NCI-H748 (cell line): ENCODE measurements around the gene LGALSL.

Source experiments
- DNase-seq: peaks from one replicate; lab custom pipeline; 2025; ENCODE audit not compliant: unreplicated experiment; lab: John Stamatoyannopoulos, UW

Gene LGALSL

DNA sequence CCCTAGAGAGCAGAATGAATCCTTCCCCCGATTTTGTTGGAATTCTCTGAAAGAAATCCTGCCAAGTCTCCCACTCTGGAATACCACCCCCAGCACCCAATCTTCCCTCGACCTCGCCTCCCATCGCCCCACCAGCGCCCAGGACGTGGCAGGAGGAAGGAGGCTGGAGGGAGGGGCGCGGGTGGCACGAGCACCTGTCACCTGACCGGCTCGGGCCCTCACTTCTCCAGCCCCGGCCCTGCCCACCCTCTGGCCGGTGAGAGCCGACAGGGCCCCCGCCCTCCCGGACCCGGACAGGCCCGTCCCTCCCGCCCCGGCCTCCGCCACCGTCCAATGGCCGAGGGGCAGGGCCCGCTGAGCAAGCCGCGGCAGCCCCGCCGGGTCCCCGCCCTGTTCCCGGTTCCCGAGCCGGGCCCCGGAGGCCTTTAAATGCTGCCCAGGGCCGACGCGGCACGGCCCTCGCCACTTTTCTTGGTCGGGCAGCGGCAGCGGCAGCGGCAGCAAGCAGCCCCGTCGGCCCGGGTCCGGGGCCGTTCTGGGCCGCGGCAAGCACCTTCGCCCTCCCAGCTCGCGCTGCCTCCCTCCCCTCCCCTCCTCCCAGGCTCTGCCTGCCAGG lies at the start of gene LGALSL:
Gene LGALSL (plus strand): TSS at position 393 of the 616 bp plus-strand sequence. CDS start 384 bp downstream, outside the sequence.
- DNase-seq = peak; percentile 78

DNA sequence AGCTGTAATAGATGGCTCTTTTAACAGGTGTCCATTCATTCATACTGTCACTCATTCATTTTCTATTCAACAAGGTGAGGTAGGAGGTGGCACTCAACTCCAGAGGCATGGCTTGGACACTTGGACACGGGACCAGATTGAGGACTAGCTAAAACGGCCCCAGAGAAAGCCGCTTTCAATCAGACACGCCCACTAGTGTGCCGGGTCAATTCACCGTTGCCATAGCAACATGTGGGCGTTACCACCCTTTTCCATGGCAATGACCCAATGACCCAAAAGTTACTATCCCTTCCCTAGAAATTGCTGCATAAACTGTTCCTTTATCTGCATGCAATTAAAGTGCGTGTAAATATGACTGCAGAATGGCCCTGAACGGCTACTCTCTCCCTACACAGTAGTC lies 49.2 kb upstream of the LGALSL start:
- peak; percentile 87 for DNase-seq

DNA sequence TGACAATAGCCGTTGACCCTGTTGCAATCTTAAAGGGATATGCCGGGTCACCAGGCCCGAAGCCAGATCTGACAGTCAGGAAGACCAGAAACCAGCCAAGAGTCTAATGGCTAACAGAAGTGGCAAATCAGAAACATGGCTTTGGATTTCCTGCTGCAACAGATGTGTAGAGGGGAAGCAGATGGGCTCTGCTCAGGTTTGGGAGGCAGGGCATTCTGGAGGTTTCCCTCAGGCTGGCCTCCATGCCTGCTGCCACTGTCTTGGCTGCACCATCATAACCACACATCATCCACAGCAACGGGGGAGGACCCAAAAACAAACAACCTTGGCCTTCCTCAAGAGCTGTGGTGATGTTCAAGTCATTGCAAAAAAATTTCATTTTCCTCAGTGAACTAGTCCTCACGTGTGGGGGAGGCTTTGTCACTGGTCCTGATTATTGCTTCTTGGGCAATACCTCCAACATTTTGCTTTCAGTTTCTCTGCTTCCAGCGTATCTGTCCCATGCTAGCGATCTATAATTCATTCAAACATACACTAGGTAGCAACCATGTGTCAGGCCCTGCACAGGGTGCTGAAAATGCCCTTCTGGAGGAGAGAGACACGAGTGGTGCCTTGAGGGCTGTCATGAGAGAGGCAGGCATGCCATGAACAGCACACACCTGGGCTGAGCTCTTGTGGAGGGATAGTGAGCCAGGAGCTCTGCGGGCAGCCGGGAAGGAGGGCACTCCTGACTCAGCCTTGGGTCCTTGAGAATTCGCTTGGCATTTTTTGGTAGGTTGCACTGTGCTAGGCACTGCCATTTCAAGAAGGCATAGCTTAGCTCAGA lies 48.2 kb upstream of the LGALSL start:
- DNase-seq = no peak

DNA sequence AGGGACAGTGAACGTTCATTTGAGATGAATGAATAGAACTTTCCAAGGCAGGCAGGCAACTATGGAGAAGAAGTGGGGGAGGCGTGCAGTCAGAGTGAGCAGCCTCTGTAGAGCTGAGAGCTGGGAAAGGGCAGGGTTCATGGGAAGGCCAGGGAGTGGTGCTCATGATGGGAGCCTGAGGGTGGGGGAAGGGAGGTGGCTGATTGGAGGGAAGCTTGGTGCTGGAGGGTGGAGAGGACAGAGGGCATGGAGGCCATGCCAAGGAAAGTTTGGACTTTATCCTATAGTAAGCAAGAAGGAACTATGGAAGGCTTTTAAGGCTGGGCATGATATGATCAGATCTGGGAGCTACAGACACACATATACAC lies 47.6 kb upstream of the LGALSL start:
- DNase-seq = no peak

DNA sequence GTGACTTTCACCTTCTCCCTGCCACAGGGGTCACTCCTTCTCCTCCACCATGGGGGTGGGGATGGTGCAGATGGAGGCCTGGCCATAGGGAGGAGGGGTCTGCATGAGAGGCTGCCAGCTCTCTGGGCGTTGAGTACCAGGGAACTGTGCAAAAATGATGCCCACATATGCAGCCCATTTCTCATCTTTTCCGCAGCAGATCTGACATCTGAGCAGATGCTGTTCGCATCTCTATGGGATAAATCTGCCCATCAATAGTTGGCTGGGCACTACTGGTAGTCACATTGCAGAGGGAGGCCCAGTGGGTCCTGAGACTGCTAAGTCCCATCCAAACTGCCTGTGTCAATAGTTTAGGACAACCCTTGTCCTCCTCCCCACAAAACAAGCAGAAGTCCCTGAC lies 45.9 kb upstream of the LGALSL start:
- no peak for DNase-seq

DNA sequence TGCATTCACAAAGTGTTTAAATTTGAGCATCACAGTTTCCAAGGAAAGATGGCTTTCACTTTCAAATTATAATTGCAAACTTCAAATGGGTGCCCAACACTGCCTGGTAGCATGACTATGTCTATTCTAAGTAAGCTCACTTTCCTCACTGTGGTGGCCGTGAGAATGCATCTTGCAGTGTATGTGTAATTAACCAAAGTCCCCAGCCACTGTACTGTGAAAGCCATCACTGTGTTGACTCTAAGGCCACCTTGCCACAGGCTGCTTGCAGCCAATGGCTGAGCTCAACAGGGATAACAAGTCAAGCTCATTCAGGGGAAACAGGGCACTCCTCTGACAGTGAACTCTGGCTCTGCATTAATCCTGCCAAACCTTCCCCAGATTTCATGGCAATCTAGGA lies 43.3 kb upstream of the LGALSL start:
- DNase-seq = no peak

DNA sequence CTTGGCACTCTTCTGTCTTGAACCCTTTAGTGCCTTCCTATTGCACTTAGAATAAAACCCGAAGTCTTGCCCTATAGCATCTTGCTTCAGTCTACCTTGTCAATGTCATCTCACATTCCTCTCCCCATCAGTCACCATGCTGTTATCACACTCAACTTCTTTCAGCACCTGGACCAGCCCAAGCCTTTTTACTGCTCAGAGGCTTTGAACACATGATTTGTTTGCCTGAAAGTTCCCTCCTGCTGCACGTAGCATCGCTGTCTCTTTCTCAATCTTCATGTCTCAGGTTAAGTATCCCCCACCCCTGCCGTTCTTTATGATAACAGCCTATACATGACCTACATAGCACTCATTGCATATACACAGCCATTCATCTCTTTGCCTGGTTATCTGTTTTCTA lies 41.3 kb upstream of the LGALSL start:
- no peak for DNase-seq

DNA sequence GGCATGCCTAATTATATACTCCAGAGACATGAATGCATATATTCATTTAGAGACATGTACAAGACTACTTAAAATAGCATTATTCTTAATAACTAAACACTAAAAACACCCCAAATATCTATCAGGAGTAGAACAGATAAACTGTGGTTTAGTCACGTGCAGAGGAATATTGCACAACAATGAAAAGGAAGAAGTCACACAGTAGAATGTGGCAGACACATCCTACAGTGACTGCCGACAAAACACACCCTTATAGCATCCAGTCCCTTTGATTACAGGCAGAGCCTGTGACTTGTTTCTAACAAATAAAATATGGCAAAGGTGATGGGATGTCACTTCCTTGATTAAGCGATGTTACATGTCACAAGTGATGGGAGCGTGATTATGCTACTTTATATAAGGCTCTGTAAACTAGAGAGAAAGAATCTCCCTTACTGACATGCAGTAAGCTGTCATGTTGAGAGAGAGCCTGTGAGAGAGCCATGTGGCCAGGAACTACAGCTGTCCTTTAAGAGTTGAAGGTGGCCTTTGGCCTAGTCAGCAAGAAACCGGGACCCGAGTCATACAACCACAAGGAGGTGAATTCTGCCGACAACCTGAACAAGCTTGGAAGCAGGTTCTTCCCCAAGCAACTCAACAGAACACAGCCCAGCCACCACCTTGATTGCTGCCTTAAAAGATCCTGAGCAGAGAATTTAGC lies 39.1 kb upstream of the LGALSL start:
- DNase-seq = no peak

DNA sequence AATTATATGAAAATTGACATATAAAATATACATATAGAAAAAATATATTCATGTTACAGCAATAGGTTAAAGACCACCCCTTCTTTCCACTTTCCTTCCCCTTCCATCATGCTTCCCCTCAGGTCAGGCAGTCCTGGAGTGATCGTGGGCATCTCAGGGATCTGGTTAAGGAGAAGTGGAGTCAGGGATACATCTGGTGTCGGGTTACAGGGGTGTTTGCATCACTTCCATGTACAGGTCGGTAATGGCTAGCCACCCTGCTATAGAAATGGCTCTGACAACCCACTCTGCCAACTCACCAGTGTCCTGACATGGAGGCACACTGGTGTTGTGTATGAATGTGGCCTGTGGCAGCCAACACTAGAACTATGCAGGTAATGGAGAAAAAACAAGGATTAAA lies 36.3 kb upstream of the LGALSL start:
- peak; percentile 0 for DNase-seq

DNA sequence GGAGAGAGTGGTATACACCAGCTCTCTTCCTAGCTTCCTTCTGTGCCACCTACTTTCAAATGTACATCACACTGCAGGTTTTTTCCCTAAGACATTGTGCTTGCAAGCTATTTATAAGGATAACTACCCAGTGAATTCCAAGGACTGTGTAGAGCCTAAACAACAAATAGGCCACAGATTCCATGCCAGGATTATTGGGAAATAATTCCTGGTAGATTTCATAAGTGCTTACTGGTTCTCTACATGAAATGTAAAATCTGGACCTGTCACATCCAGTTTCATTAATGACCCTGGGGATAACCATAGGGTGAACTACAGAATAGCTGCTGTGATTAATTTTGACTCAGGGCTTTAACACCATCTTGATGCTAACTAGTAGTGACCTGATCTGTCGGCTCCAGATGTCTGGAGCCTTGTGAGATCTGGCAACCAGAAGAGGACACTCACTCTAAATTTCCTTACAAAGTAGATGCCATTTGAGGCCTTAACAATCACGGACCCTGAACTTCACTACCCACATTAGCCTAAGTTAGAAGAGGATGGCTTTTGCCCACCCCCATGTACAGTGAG lies 34.3 kb upstream of the LGALSL start:
- DNase-seq = no peak

DNA sequence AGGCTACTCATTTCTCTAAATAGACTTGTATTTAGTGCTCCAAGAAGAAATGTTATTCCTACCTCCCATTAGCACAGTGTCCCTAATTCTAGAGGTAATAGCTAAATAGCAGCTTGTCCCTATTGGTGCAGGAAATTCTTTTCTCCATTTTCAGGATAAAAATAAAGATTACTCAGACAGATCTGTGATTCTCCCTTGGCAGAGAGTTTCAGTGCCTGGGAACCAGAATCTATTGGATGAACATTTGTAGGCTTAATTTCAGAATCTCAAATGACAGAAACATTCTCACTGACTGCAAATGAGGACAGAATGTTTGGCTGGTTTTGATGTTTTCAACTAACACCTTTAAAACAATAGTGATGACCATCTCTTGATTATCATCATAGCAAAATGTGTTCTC lies 33.3 kb upstream of the LGALSL start:
- DNase-seq = no peak

DNA sequence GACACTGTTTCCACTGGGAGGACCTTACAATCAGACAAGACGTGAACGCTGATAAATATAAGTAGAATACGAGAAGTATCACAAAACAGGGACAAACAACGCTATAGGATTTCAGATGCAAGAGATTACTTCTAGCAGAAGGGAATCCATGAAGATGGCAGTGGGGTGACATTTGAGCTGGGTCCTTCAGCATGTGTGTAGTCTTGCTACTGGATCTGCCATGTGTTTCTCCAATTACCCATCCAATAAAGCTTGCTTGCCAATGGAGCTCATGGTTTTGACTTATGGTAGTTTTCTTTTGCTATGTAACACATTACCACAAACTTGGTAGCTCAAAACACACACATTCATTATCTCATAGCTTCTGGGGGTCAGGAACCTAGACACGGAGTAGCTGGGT lies 32.8 kb upstream of the LGALSL start:
- no peak for DNase-seq

DNA sequence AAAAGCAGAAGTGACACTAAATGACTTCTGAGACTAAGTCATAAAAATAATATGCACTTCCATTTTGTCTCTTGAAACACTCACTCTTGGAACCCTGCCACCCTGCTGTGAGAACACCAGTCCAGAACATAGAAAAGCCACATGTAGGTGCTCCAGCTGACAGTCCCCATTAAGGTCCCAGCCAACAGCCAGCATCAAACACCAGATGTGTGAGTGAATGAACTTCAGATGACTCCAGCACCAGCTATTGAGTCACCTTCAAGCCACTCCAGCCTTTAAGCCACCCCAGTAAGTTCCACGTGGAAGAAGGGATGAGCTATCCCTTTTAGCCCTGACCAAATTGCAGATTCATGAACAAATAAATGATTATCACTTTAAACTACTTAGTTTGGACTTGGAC lies 31.5 kb upstream of the LGALSL start:
- DNase-seq = no peak

DNA sequence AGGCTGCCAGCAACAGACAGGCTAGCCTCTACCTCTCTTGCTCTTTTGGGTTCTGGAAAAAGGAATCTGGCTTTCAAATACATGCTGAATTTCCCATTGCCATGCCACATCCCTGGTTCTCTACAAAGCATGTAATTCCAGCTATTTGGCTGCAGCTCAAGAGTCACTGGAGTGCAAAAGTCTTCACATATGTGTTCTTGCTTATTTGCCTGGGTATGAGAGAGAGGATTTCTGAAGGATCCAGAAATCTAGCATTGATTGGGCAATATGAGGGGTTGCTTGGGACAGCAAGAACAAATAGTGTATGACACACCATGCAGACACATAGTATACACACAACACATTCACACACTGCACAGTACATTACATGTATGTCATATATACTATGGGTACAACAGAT lies 30.7 kb upstream of the LGALSL start:
- DNase-seq = no peak

DNA sequence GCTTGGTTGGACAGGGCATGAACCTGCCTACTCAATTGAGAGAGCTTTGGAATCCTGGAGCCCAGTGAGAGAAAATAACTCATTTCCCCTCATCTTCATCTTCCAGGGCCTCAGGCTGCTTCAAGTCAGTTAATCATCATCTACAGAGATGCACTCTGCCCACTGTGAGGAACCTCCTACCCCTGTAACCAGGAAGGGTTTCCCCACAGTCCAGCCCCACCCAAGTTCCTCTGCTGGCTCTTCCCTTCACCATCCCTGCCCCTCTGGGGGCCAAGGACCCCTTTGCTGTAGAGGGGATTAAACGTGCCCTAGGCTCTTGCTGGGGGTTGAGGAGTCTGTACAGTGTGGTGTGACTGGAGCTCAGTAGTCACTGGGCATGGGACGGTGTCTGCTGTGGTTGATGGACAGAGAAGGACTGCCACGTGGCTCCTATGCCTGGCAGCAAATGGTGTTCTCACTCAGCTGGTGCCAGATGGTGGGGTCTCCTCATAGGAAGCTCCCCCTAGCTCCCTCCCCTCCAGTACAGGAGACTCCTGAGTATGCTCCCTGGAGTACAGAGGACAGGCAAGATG lies 29.5 kb upstream of the LGALSL start:
- DNase-seq = no peak

DNA sequence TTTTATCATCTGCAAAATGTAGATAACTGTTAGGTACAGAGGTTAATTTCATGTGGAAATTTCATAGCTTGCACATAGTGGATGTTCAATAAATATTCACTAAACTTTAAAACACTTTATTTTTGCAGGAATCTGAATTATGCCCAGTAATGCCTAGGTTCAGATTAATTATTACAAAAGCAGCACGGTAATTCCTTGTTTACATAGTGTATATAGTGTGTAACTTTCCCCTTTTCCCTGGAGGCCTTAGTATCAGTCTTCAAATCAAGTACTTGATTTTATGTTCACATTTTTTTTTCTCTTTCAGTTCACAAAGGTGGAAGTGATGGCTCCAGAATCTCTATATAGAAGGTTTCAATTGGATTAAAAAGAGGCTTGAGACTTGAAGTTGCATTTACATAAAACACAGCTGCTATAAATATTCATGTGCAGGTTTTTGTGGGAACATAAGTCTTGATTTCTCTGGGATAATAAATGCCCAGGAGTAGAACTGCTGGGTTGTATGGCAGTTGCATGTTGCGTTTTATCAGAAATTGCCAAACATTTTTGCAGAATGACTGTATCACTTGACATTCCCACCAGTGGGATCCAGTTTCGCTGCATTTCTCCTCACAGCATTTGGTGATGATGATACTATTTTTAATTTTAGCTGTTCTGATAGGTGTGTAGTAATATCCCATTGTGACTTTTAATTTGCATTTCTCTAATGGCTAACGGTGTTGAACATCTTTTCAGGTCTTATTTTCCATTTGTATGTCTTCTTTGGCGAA lies 27.6 kb upstream of the LGALSL start:
- no peak for DNase-seq

DNA sequence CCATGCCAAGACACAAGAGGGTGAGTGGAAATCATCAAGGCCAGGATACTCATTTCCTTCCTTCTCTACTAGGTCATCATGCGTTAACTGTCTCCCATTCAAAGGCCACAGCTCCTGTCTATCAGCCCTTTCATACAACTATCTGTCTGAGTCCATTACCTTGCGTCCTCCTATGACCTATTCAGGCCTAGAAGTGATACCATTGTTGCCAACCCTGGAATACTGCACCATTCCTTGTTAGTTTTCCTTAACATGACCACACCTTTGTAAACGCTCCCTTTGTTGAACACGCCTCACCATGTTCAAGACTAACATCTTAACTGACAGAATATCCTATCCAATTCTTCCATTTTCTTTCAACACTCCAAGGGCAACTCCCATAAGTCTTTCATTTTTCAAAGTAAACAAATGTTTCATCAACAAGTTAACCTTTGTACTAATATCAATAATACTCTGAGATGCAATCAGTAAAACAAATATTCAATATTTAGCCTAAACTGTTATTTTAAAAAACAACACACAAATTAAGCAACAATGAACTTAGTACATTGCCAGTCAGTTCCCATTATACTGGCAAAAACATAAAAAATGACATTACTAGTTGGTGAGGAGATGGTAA lies 19.8 kb upstream of the LGALSL start:
- peak; percentile 3 for DNase-seq

DNA sequence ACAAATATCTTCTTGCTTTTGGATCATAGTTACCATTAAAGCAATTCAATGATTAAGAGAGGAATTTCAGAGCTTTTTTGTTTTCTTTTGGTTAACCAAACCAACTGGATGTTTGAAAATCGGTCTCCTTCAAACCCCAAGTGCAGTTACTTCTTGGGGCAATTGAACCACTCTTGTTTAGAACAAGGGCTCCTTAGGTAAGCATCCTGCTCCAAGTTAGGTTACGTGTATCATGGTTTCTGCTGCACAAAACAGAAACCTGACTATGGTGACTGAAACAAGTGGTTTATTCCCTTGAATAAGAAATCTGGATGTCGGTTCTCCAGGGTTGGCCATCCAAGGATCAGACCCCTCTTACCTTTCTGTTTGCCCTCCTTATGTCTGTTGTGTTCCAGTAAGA lies 16.1 kb upstream of the LGALSL start:
- no peak for DNase-seq

DNA sequence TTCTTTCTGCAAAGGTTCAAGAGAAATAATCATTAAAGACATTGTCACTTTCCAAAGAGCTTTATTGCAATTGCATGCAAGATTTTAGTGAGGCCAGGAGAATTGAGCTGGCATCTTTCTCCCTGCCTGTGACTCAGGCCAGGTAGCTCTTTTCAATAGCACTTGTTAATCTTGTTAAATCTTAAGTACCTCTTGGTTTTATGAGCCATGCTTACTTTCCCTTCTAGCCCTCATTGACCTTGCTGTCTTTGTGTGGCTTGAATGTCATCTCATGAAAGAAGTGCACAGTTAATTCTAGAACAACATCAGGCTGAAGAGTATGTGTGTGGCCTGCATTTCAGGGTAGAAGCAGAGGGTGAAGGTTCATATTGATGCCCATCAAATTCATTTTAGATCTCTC lies 14.8 kb upstream of the LGALSL start:
- no peak for DNase-seq

DNA sequence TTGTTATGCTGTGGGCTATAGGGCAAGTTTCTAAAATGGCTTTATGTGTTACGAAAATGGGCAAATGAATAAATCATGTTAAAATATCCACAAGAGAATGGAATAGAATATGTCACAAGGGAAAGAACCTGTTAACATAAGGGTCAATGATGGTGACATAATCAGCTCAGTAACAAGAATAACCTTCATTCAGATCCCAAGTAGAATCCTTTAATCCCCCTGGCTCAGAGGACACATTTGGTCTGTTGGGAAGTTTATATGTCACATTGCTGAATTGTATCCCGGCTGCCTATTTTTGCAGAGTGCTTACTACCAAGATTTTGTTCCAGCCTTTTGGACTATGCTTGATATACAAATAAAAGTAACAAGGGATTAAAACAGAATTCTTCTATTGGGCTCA lies 13.1 kb upstream of the LGALSL start:
- no peak for DNase-seq
